Gastrocnemius medialis (tissue), 4 donors: ENCODE data around the gene HDDC2. TPM values are rescaled to one million over a fixed set of nuclear protein-coding genes. Genes with fewer than 3 reads are reported as not detected.

ENCODE experiments used
- ATAC-seq, 2 donors: fragments of 150-250 bp; one replicate each; pipeline ENCODE4 v1.9.1; 2016
- DNase-seq, 2 donors: peaks; one replicate each; pipeline ENCODE4 v3.0.0-alpha.2; 2019
- H3K27ac ChIP-seq, 4 donors: fragments of 200-600 bp; sonication (generic); 1 replicate in 1 of 4; 2 replicates in 3 of 4; pipeline ENCODE4 v1.5.1; 2016 to 2018; ENCODE audit warnings: mild to moderate bottlenecking in 2 of 4, moderate library complexity in 1 of 4
- H3K27me3 ChIP-seq, 3 donors: fragments of 200-600 bp; sonication (generic) in 2 of 3; 1 replicate in 1 of 3; 2 replicates in 2 of 3; pipeline versions ENCODE4 v1.5.1 to v1.6.0; 2016 to 2019; ENCODE audit warnings: mild to moderate bottlenecking in 1 of 3, moderate library complexity in 1 of 3
- H3K36me3 ChIP-seq, 2 donors: fragments of 200-600 bp; sonication (generic) in 1 of 2; one replicate each; pipeline ENCODE4 v1.5.1; 2017 to 2018
- H3K4me1 ChIP-seq, 2 donors: fragments of 200-600 bp; sonication (generic) in 1 of 2; one replicate each; pipeline ENCODE4 v1.5.1; 2016 to 2017; ENCODE audit warnings: mild to moderate bottlenecking in 2 of 2
- H3K4me3 ChIP-seq, 4 donors: fragments of 200-600 bp; sonication (generic) in 3 of 4; 1 replicate in 1 of 4; 2 replicates in 3 of 4; pipeline ENCODE4 v1.5.1; 2016 to 2019; ENCODE audit warnings: mild to moderate bottlenecking in 2 of 4
- H3K9me3 ChIP-seq, 3 donors: fragments of 200-600 bp; sonication (generic) in 2 of 3; 1 replicate in 1 of 3; 2 replicates in 2 of 3; pipeline ENCODE4 v1.5.1; 2016 to 2019
- POLR2A ChIP-seq, 2 donors: fragments of 450-650 bp; IDR thresholded peaks; one replicate each; pipeline ENCODE4 v1.6.1; 2017; ENCODE audit warnings: antibody characterized with exemption in 2 of 2, mild to moderate bottlenecking in 2 of 2, moderate library complexity in 2 of 2
- in situ Hi-C, 4 donors: fragments of 200-750 bp; cut with MboI; loops; one replicate each; pipeline versions ENCODE4 v1.15.0 to v1.8.0; 2017; ENCODE audit warnings: low sequenced_read_pairs in 4 of 4
- intact Hi-C: fragments of 100-400 bp; cut with DNase I; formaldehyde crosslinking; loops from one replicate; pipeline ENCODE4 v1.15.1; 2023; ENCODE audit warnings: low total_unique reads
- total RNA-seq, 4 donors: library from RNA; depleted of rRNA; stranded (reverse); fragments of >200 nt; gene quantifications; one replicate each; pipeline versions ENCODE4 v1.1.0 to v1.2.3, GENCODE V29; 2016
- TF ChIP-seq, protein P1 (sequence below), 5 experiments: fragments of 450-650 bp in 3 of 5; fragments of 200-600 bp in 2 of 5; sonication (generic) in 2 of 5; IDR thresholded peaks in 4 of 5; conservative IDR thresholded peaks in 1 of 5; 1 replicate in 4 of 5; 2 replicates in 1 of 5; pipeline ENCODE4 v1.5.1; 2016 to 2019; ENCODE audit warnings: antibody characterized with exemption in 5 of 5, mild to moderate bottlenecking in 3 of 5, moderate library complexity in 3 of 5

HDDC2 gene
- total RNA-seq, 4 donors from 2014 or later = 54.9 to 88.3 (median 77.7) TPM

GRCh38 chr6:125255201-125255600, 46.6 kb downstream of the HDDC2 start:
- in situ Hi-C loops = loop anchor here in 1 of 4 donors (25.0 kb wide), 1 partner anchor 93 kb away; the partner anchor contains the start of gene TPD52L1

GRCh38 chr6:125254321-125254720, 47.4 kb downstream of the HDDC2 start:
- TF ChIP-seq, protein P1, sequence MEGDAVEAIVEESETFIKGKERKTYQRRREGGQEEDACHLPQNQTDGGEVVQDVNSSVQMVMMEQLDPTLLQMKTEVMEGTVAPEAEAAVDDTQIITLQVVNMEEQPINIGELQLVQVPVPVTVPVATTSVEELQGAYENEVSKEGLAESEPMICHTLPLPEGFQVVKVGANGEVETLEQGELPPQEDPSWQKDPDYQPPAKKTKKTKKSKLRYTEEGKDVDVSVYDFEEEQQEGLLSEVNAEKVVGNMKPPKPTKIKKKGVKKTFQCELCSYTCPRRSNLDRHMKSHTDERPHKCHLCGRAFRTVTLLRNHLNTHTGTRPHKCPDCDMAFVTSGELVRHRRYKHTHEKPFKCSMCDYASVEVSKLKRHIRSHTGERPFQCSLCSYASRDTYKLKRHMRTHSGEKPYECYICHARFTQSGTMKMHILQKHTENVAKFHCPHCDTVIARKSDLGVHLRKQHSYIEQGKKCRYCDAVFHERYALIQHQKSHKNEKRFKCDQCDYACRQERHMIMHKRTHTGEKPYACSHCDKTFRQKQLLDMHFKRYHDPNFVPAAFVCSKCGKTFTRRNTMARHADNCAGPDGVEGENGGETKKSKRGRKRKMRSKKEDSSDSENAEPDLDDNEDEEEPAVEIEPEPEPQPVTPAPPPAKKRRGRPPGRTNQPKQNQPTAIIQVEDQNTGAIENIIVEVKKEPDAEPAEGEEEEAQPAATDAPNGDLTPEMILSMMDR (IDR thresholded peaks at IDR 0.05 in 4 of 5, conservative IDR thresholded peaks at IDR 0.05 in 1 of 5) = no peak
- TF ChIP-seq POLR2A (IDR thresholded peaks at IDR 0.05) = no peak
- intact Hi-C loops = no loop called here
- in situ Hi-C loops = loop anchor here in 1 of 4 donors (25.0 kb wide), 1 partner anchor 92 kb away; the partner anchor contains the start of gene TPD52L1

More at GRCh38 chr6:125255201-125255600, 46.6 kb downstream of the HDDC2 start:
- peaks cover 0 to 11% of the 10 kb centered on the region in 2 donors for H3K36me3 ChIP-seq
- H3K4me1 ChIP-seq = peaks cover 0 to 3% of the 10 kb centered on the region in 2 donors
- H3K27me3 ChIP-seq = no peaks in the 10 kb centered on the region
- intact Hi-C loops = no loop called here
- ATAC-seq = no peak
- no peaks in the 10 kb centered on the region for H3K9me3 ChIP-seq
- H3K4me3 ChIP-seq = no peak overlapping the region
- TF ChIP-seq POLR2A (IDR thresholded peaks at IDR 0.05) = no peak
- TF ChIP-seq, protein P1 (IDR thresholded peaks at IDR 0.05 in 4 of 5, conservative IDR thresholded peaks at IDR 0.05 in 1 of 5) = no peak
- no peak for DNase-seq
- H3K27ac ChIP-seq = no peak overlapping the region

DNA sequence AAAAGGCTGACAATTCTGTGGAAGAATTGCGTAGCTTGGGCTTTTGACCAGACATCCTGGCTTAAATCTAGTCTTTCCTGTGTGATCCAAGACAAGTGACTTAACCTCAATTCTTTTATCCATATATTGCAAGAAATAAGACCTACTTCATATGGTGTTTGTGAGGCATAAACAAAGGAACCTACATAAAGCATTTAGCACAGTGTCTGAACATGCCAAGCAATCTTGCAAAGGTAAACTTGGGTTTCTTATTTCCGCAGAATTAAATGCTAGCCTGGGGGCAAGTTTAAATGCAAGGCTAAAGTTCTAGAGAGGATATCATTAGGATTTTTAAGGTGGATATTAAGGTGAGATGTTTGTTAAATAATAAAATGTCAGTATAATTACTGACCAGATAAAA, 47.9 kb downstream of the HDDC2 start:
- ATAC-seq (no peak), DNase-seq (no peak)
- in situ Hi-C loops (loop anchor here in 1 of 4 donors (25.0 kb wide), 1 partner anchor 92 kb away; the partner anchor contains the start of gene TPD52L1), intact Hi-C loops (no loop called here)
- Histone ChIP-seq H3K9me3 (no peaks in the 10 kb centered on the region), H3K36me3 (peaks cover 0 to 12% of the 10 kb centered on the region in 2 donors), H3K27me3 (no peaks in the 10 kb centered on the region), H3K27ac (no peak overlapping the region), H3K4me3 (no peak overlapping the region), H3K4me1 (peaks cover 0 to 6% of the 10 kb centered on the region in 2 donors)
- TF ChIP-seq POLR2A (IDR thresholded peaks at IDR 0.05) = no peak
- TF ChIP-seq, protein P1 (IDR thresholded peaks at IDR 0.05 in 4 of 5, conservative IDR thresholded peaks at IDR 0.05 in 1 of 5) = no peak

More at GRCh38 chr6:125254321-125254720, 47.4 kb downstream of the HDDC2 start:
- Histone ChIP-seq H3K27me3 (no peaks in the 10 kb centered on the region), H3K4me3 (no peak overlapping the region), H3K4me1 (peaks cover 0 to 6% of the 10 kb centered on the region in 2 donors), H3K27ac (no peak overlapping the region), H3K9me3 (no peaks in the 10 kb centered on the region), H3K36me3 (peaks cover 0 to 11% of the 10 kb centered on the region in 2 donors)
- ATAC-seq (no peak), DNase-seq (no peak)

DNA sequence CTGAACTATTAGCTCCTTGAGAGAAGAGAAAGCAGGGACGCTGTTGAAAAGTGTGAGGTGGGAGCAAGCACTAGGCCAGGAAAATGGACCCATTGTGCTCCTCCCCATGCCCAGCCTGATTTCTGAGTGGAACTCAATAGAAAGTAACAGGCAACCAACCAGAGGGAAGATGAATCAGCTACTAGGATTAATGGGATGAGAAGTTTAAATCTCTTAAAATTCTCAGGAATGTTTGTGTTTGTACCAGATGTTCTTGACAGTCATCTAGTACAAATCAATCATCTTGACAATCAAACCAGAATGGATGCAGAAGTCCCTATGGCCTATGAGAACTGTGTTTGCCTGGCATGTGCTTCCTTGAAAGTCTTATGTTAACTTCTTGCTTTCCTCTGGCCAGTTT, 48.9 kb downstream of the HDDC2 start:
- in situ Hi-C loops = loop anchor here in 1 of 4 donors (25.0 kb wide), 1 partner anchor 91 kb away; the partner anchor contains the start of gene TPD52L1
- no peaks in the 10 kb centered on the region for H3K27me3 ChIP-seq
- intact Hi-C loops = no loop called here
- H3K9me3 ChIP-seq = no peaks in the 10 kb centered on the region
- H3K4me1 ChIP-seq = peaks cover 0 to 9% of the 10 kb centered on the region in 2 donors
- no peak overlapping the region for H3K27ac ChIP-seq
- ATAC-seq = no peak
- H3K36me3 ChIP-seq = peaks cover 0 to 18% of the 10 kb centered on the region in 2 donors
- TF ChIP-seq, protein P1 (IDR thresholded peaks at IDR 0.05 in 4 of 5, conservative IDR thresholded peaks at IDR 0.05 in 1 of 5) = no peak
- no peak for TF ChIP-seq POLR2A (IDR thresholded peaks at IDR 0.05)
- no peak for DNase-seq
- no peak overlapping the region for H3K4me3 ChIP-seq
